Measurements from ENCODE around the gene PNKP.

Gene PNKP

DNA sequence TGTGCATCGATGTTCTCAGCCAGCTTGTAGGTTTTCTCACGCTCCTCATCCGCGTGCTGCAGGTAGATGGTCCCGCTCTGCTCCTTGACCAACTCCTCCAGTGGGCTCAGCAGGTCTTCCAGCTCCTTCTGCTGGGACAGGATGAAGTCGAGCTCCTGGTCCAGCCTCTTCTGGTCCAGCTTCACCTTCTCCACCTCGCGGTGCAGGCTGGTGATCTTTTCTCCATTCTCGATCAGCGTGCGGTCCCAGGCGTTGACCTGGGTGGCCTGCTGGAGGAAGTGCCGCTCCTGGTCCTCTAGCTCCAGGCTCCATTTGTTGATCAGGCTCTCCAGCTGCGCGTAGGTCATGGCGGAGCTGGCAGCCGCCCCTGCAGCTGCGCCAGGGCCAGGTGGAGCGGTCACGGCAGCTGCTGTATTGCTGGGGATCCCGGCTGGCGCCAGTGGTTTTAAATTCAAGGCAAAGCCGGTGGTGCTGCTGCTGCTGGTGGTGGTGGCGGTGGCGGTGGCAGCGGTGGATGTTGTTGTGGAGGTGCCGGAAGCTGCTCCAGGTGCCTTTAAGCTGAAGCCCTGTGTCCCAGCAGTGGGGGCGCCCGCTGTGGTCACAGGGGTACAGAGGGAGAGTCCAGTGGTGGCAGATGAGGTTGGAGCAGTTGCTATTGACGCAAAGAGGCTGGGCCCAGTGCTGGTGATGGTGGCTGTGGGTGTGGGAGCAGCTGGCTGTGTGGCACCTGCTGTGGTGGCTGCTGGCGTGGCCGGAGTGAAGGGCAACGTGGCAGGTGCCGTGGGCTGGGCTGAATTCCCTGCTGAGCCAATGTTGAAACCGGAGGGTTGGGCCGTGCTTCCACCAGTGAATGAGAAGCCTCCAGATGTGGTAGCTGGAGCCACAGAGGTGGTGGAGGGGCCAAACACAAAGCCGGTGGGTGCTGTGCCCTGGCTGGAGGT is 41.4 kb upstream of the PNKP start:
- TF ChIP-seq, protein P1, sequence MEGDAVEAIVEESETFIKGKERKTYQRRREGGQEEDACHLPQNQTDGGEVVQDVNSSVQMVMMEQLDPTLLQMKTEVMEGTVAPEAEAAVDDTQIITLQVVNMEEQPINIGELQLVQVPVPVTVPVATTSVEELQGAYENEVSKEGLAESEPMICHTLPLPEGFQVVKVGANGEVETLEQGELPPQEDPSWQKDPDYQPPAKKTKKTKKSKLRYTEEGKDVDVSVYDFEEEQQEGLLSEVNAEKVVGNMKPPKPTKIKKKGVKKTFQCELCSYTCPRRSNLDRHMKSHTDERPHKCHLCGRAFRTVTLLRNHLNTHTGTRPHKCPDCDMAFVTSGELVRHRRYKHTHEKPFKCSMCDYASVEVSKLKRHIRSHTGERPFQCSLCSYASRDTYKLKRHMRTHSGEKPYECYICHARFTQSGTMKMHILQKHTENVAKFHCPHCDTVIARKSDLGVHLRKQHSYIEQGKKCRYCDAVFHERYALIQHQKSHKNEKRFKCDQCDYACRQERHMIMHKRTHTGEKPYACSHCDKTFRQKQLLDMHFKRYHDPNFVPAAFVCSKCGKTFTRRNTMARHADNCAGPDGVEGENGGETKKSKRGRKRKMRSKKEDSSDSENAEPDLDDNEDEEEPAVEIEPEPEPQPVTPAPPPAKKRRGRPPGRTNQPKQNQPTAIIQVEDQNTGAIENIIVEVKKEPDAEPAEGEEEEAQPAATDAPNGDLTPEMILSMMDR (IDR thresholded peaks at IDR 0.05; ENCODE audit: low read depth, low read length) = no peak
- no peak for DNase-seq (ENCODE audit: low read depth, low spot score)
- in situ Hi-C loops (cut with HindIII; ENCODE audit: low sequenced_read_pairs) = no loop called here
- no peak overlapping the region for H3K4me3 ChIP-seq (ENCODE audit: low read depth, low read length)

DNA sequence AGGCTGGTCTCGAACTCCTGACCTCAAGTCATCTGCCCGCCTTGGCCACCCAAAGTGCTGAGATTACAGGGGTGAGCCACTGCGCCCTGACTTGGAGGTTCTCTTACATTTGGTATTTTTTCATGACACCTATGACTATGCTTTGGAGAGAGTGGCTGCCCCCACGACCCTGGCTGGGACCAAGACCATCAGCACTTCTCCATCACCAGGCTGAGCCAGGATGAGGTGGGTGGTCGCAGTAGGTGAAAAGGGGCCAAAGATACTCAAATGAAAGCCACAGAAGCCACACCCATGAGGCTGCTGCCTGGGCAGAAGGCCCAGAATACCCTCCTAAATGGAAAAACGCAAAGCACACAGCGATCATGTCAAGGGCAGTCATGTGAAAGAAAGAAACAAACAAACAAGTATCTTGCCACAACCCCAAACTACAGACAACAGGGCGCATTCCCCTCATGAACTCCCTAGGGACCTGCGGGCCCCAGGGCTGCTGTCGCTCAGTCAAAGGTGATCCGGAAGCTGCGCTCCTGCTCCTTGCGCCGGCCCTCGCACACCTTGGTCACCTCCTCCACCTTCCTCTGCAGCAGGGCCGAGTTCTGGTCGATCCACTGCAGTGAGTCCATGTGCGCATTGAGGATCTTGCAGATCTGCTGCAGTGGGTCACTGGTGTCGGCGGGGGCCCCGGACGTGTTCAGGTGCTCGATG is 40.5 kb upstream of the PNKP start:
- TF ChIP-seq, protein P1 (IDR thresholded peaks at IDR 0.05; ENCODE audit: low read depth, low read length) = no peak

DNA sequence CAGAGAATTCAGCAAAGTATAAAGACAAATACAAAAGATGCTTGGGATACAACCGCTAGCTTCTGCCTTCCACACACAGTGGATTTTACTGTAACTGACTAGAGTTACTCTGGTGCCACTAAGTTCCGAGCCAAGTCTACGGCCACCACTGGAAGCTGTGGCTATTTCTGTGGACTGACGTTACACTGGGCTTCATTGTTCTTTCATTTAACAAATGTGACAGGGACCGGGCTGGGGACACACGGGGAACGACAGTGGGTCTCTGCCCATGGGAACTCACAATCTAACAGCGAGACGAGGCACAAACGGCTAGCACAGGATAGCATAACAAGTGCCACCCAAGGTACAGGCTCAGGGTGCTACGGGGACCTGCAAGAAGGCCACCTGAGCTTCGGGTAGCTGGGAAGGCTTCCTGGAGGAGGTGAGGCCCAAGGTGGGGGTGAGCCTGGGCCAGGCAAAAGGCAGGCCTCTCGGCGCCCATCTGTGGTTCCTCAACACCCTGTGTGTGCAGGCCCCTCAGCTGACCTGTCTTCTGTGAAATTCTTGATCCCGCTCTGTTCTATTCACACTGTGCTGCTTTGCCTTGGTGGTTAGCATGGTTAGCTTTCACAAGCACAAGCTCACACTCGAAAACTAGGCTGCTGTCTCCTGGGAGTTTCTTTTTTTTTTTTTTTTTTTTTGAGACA is 39.6 kb upstream of the PNKP start:
- H3K4me3 ChIP-seq (ENCODE audit: low read depth, low read length) = no peak overlapping the region
- TF ChIP-seq, protein P1 (IDR thresholded peaks at IDR 0.05; ENCODE audit: low read depth, low read length) = no peak
- in situ Hi-C loops (cut with HindIII; ENCODE audit: low sequenced_read_pairs) = no loop called here
- DNase-seq (ENCODE audit: low read depth, low spot score) = no peak

More for the DNA sequence above, 40.5 kb upstream of the PNKP start:
- no peak for DNase-seq (ENCODE audit: low read depth, low spot score)
- no peak overlapping the region for H3K4me3 ChIP-seq (ENCODE audit: low read depth, low read length)
- in situ Hi-C loops (cut with HindIII; ENCODE audit: low sequenced_read_pairs) = no loop called here

DNA sequence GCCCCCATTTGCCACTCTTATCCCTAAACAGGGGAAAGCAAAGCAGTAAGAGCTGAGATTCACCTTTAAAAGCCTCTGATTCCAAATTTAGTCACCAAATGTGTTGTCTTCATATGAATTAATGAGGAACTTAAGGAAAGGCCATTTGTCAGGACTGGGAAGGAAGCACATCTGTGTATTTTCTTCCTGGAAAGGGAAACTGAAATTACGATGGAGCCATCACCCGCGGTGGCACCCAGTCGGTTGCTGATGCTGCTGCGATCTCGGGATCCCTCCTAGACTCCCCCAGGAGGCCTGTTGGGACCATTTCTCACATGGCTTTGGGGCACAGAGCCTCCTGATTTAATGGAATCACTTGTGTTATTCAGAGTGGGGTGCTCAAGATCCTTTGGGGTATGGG is 36.8 kb upstream of the PNKP start:
- in situ Hi-C loops (cut with HindIII; ENCODE audit: low sequenced_read_pairs) = no loop called here
- H3K4me3 ChIP-seq (ENCODE audit: low read depth, low read length) = no peak overlapping the region
- DNase-seq (ENCODE audit: low read depth, low spot score) = no peak
- TF ChIP-seq, protein P1 (IDR thresholded peaks at IDR 0.05; ENCODE audit: low read depth, low read length) = no peak

DNA sequence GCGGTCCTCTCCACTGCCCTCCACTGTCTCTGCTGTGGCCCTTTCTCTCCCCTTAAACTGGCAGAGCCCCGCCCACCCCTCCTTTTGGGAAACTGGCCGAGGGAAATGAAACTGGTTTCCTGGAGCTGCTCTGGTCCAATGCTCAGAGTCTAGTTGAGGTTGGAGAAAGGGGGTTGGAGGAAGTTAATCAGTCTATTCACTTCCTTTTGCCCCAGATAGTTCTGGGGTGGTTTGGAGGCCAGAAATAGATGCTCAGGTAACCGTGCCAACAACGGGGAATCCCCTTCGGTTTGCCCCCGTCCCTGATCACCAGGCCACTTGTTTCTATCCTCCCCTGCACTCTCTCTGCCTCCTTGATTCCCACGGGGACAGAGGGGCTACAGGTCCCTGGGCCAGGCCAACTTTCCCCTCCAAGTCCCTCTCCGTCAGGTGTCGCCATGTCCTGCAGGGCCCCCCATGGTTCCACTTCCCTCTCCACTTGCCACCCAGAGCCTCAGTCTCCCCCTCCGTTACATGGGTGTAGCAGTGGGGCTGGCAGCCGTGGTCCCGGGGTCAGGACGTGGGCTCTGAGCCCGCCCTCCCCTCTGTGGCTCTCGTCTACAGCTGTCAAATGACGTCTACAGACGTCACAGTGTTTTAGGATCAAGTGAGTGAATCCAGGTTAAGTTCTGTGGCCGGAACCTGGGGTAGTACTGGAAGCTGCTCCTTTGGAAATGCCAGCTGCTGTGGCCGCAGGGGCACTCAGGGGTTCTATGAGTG is 29.7 kb upstream of the PNKP start, which contains the start of gene IL4I1:
TSS of gene IL4I1 (minus strand) at position 25 of the 759 bp plus-strand sequence. CDS start 727 bp downstream, outside the sequence.
- no peak within 1 kb of the TSS for H3K4me3 ChIP-seq (ENCODE audit: low read depth, low read length)
- DNase-seq (ENCODE audit: low read depth, low spot score) = peak; percentile 19

More for the DNA sequence above, 29.7 kb upstream of the PNKP start, which contains the start of gene IL4I1:
- TF ChIP-seq, protein P1 (IDR thresholded peaks at IDR 0.05; ENCODE audit: low read depth, low read length) = no peak
- in situ Hi-C loops (cut with HindIII; ENCODE audit: low sequenced_read_pairs) = no loop called here

Data from astrocyte of the spinal cord (primary cell).